ENCODE data around the gene NIPAL3.
A peak's percentile ranks its signal among the peaks of the same experiment; 100 is the strongest.
"Not testable (repeated sequence)": the region's sequence is repeated elsewhere in the genome, so short reads cannot be mapped to it uniquely, and the experiment has no call there.

The NIPAL3 gene

DNA sequence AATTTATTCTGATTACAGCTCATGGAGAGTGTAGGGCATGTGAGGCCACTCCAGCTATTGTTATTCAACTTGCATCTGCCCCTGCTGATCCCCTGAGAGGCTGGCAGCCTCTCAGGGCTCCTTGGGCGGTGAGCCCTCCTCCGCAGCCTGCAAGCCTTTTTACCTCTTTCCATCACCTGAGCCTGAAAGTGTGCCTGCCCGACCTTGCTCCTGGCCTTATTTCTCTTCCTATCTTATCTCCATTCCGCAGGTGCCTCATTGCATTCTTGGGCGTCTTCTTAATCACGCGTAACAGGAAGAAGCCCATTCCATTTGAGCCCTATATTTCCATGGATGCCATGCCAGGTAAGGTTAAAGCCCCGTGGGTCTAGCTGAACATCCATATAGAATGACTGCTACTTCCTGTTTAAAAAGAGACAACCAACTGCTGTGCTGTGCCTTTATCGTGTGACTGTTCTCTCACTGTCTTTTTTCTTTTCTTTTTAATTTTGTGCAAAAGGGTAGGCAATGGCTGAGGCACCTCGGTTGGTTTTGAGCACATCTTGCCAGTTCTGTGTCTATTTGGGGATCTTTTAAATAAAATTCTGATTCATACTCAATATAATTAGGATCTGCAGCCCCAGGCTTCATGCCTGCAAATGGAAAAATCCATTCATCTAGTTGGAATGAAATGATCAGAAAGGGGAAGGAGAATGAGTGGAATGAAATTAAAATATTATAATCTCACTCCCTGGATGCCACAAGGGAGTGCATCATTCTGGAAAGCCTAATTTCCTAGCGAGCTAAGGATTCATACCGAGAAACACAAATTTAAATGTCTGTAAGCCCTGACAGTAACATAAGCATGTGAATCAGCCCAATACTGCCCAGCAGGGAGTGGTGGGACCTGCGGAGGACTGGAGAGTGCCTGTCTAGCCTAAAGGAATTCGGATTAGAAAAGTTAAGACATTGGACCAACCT, 48.5 kb downstream of the NIPAL3 start:
- peak; percentile 50 for DNase-seq

DNA sequence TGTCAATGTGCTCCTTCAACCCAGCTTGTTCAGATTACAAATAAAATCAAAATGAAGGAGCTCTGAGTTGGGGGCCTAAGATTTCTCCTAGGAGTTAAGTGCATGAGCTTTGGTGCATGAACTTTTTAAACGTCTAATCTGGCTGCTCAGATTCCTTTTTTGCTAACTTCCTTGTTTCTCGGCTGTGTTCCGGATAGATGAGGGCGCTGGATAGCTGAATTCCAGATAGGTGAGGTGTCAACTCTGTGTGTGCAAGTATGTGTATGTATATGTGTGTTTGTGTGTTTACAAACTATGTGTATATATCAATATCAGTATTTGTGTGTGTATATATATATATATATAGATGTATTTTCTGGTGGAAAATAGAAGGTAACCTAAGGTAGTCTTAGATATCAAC, 49.5 kb downstream of the NIPAL3 start:
- no peak for DNase-seq

DNA sequence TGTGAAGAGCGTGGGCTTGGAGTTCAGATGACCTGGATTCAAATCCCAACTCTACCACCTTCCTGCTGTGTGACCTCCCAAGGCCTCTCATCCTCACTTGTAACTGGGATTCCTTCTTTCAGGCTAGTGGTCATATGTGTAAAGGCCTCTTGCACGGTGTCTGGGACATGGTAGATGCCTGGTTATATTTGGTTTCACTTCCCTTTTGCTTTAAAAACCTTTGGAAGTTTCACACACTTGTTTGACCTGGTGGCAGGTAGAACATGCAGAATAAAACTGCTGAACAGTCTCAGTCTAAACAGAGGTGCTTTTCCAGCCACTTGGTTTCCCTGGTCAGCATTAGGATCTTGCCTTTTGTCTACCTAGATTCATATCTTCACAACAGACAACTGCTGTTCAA, 50.0 kb downstream of the NIPAL3 start:
- no peak for DNase-seq

DNA sequence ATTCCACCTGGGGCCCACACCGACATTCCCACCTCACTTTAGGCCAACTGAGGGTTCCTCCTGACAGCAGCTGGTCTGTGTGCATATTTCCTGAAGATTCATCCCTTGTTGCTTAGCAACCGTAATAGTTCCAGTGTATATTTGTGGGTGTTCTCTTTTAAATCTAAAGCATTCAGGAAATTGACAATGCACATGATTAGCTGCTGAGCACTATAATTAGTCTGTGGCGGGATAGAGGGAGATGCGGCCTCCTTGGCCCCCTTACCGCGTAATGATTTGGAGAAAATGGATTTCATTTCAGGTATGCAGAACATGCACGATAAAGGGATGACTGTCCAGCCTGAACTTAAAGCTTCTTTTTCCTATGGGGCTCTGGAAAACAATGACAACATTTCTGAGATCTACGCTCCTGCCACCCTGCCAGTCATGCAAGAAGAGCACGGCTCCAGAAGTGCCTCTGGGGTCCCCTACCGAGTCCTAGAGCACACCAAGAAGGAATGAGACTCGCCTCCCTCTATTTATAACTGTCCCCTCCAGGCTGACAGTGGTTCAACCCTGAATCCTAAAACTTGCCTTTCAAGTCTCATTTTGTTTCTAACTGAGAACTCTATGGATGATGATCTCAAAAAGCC, 53.2 kb downstream of the NIPAL3 start:
- DNase-seq = no peak

DNA sequence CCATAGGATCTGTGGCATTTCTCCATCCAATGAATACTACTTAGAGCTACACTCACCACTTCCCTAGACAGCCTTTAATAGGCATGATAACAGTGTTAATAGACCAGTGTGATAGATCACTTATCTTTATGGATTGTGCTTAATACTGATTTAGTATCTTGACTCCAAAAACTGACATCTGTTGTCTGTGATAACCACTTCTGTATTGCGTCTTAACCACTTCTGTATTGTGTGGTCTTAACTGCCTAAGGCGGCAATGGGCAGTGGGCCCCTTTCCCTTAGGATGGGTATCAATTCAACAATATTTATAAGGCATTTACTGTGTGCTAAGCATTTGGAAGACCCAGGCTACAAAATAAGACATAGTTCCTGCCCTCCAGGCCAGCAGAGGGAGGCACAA, 55.0 kb downstream of the NIPAL3 start:
- DNase-seq = no peak

DNA sequence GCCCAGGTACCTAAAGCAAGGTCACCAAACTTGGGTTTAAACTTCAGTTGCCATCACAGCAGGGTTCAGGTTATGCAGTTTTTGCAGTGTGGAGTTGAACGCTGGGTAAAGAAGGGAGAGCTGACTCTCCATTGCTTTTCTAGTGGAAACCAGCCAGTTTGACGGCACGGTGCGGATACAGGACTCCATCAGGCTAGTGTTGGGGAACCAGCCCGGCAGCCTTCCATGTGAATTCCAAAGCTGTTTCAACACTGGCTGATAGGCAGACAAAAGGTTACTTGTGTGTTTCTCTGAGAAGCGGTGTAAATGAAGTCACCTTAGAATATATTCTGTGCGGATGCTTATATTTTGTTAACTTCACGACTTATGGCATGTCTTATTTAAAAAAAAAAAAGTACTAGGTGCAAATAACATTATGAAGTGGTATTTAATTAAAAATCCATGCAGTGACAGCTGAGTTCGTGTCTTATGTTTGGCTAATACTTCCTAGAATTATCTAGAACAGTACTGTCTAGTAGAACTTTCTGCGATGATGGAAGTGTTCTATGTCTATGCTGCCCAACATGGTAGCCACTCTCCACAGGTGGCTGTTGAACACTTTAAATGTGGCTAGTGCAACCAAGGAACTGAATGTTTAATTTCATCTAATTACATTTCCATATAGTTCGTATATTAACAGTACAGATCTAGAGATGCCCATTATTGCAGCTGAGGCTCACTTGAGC, 57.1 kb downstream of the NIPAL3 start:
- no peak for DNase-seq

DNA sequence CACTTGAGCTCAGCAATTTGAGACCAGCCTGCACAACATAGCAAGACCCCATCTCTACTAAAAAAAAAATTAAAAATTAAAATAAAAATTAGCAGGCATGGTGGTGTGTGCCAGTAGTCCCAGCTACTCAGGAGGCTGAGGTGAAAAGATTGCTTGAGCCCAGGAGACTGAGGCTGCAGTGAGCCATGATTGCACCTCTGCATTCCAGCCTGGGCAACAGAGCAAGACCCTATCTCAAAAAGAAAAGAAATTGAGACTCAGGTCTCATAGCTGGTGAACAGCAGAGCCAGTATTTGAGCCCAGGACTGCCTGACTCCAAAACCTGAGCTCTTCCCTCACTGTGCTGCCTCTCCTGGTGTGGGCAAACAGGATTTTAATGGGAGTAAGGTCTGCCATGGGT, 58.6 kb downstream of the NIPAL3 start:
- no peak for DNase-seq

DNA sequence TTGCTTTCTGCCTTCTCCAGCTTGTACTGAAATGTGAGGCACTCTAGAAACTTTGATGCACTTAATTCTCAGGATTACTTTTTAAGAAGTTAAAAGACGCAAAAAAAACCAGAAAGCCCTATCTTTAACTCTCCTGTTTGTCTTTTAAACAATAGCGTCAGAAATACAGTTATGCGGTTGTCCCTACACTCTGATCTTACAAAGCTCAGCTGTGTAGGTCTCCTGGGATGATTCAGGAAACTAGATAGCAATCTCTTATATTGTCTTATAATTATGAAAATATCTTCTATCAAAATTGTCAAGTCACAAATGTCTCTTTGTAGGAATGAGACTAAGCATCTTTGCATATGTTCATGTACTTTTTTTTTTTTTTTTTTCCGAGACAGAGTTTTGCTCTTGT, 60.1 kb downstream of the NIPAL3 start:
- DNase-seq = no peak

DNA sequence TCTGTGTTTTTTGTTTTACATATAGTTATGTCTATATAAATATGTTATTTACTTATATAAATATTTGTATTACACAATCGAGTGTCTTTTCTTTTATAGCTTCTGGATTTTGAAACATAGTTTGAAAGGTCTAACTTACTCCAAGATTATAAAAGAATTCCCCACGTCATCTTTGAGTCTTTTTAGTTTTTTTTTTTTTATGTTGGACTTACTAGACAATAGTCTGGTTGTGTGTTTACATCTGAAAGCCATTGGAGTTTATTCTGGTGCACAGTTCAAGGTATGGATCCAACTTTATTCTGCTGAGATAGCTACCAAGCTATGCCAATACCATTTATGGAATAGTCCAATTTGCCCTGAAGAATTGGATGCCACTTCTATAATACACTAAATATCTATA, 61.0 kb downstream of the NIPAL3 start:
- no peak for DNase-seq

DNA sequence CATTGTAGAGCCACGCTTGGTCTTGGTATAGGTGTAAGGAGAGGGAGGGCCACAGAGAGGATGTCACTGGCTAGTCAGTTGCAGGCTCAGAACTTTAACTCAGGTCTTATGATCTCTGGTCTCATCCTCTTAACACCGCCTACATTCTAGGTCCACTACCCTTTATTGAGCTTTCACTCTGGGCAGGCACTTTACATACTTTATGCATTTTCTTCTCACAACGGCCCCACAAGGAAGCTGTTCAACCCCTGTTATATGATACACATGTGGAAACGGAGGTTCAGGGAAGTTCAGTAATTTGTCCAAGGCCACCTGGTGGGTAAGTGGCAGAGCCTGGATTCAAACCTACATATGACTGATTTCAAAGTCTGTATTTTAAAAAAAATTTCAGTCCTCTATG, 61.7 kb downstream of the NIPAL3 start:
- no peak for DNase-seq

DNA sequence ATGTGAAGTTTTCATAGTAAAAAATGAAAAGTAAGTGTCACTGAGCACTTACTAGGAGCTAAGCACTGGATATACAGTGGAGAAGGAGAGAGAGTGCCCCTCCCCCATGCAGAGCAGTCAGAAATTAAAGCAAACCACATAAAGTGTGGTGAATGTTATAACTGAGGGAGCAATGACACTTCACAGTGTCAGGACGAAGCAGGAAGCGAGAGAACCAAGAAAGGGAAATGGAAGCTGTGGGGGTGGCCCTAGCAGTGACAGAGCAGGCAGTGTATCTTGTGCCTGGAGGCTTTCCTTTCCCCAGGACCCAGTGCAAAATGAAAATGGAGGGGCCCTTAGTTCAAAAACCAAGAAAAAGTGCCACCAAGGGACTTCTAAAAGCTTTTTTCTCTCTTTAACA, 65.5 kb downstream of the NIPAL3 start:
- DNase-seq = no peak

DNA sequence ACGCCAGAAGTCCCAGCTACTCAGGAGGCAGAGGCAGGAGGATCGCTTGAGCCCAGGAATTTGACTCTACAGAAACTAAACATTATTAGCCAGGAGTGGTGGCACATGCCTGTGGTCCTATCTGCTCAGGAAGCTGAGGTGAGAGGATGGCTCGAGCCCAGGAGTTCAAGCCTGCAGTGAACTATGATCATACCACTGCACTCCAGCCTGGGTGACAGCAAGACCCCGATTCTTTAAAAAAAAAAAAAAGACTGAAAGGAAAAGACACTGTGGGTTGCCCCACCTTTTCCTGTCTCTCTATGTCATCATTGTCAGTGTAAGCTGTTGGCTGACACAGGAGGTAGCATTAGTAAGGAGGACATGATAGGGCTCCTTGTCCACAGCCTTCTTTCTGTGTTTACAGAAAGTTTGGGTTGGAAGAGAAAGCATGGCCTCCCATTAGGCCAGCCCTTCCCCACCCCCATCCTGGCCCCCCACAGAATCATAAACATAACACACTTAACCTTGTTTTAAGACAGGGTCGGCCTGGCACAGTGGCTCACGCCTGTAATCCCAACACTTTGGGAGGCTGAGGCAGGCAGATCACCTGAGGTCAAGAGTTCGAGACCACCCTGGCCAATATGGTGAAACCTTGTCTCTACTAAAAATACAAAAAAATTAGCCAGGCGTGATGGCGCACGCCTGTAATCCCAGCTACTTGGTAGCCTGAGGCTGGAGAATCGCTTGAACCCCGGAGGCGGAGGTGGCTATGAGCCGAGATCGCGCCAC, 66.4 kb downstream of the NIPAL3 start:
- DNase-seq = peak; percentile 12

DNA sequence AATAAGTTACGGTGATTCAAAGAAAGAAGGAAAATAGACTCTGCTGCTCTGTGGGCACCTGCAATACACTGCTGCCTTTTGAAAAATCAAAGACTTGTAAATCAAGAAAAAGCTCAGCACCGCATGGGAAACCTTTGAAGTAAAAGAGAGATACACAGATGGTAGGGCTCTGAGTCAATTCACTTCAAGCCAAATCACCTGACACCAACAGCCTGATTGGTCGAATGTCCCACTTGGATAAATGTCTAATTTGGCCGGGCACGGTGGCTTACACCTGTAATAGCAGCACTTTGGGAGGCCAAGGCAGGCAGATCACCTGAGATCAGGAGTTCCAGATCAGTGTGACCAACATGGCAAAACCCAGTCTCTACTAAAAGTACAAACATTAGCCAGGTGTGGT, 67.8 kb downstream of the NIPAL3 start:
- DNase-seq = no peak

DNA sequence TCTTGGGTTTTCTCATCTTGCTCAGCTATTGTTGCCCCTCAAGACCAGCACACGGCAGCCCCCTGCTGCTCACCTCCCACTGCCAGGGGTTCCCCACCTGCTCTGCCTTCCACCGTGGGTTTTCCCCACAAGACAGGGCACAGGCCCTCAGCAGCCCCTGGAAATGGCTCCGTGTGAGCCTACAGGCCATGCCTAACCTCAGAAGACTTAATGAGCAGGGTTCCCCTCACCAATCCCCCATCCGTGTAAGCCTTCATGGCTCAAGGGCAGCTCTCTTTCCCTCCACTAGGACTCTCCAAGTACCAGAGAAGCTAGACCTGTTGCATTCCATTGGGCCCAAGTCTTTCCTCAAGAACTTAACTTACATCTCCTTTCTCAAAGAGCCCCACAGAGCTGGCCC, 68.6 kb downstream of the NIPAL3 start:
- no peak for DNase-seq

DNA sequence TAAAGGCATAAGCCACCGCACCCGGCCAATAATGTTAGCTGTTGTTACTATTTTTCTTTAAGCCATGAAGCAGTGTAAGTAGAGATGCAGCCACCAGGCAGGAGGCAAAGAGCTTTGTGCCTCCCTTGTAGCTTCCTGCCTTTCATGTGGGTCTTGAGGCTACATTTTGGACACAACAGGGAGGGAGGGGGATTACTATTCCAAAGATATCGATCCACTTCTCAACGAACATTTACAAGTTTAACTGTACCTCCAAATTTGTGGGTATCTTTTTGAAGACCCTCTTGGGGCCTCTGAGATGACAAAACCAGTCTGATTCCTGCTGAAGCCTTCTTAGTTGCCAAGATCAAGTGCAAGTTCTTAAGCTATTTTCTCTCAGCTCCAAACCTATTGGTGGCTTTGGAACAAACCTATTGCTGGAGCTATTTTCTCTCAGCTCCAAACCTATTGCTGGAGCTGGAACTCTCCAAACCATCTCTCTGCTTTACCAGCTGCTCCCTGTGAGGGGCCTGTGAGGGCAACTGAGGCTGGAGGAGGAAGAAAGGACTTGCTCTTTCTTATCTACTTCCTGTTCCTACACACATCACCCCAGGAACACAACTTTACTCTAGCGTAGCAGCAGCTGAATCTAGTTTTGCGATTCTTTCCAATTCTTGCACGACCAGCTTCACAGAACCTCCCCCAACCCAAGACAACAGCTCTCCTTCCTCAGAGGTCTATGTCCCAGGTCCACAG, 70.9 kb downstream of the NIPAL3 start:
- DNase-seq = no peak

DNA sequence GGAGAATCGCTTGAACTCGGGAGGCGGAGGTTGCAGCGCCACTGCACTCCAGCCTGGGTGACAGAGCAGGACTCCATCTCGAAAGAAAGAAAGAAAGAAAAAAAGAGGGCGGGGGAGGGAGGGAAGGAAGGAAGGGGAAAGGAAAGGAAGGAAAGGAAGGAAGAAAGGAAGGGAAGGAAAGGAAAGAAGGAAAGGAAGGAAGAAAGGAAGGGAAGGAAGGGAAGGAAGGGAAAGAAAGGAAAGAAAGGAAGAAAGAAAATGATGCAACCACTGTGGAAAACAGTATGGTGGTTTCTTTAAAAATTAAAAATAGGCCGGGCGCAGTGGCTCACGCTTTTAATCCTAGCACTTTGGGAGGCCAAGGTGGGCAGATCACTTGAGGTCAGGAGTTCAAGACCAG, 71.9 kb downstream of the NIPAL3 start:
- DNase-seq = no peak

DNA sequence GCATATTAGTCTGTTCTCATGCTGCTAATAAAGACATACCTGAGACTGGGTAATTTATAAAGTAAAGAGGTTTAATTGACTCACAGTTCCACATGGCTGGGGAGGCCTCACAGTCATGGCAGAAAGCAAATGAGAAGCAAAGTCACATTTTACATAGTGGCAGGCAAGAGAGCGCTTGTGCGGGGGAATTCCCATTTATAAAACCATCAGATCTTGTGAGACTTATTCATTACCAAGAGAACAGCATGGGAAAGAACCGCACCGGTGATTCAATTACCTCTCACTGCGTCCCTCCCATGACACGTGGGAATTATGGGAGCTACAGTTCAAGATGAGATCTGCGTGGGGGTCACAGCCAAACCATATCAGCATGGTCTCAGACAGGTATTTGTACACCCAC, 72.6 kb downstream of the NIPAL3 start:
- not testable (repeated sequence) for DNase-seq

DNA sequence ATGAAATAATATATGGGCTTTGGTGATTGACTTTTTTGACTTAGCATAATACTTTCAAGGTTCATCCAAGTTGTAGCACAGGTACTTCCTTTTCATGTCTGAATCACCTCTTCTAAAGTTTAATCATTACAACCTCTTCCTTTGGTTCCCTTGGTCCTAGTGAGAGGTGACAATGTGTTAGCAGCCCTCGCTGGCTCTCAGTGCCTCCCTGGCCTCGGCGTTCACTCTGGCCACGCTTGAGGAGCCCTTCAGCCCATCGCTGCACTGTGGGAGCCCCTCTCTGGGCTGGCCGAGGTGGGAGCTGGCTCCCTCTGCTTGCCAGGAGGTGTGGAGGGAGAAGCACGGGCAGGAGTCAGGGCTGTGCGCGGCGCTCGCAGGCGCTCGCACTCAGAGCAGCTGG, 74.1 kb downstream of the NIPAL3 start:
- no peak for DNase-seq

DNA sequence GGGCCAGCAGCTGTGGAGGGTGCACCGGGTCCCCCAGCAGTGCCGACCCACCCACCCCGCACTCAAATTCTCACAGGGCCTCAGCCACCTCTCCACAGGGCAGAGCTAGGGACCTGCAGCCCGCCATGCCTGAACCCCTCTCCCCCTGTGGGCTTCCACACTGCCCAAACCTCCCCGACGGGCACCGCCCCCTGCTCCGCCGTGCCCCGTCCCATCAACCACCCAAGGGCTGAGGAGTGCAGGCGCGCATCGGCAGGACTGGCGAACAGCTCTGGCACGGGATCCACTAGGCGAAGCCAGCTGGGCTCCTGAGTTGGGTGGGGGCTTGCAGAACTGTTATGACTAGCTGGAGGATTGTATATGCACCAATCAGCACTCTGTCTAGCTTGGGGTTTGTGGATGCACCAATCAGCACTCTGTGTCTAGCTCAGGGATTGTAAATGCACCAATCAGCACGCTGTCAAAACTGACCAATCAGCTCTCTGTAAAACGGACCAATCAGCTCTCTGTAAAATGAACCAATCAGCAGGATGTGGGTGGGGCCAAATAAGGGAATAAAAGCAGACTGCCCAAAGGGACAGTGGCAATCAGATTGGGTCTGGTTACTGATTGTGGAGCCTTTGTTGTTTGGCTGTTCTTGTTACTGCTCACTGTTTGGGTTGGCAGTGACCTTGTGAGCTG, 74.6 kb downstream of the NIPAL3 start:
- DNase-seq = no peak

DNA sequence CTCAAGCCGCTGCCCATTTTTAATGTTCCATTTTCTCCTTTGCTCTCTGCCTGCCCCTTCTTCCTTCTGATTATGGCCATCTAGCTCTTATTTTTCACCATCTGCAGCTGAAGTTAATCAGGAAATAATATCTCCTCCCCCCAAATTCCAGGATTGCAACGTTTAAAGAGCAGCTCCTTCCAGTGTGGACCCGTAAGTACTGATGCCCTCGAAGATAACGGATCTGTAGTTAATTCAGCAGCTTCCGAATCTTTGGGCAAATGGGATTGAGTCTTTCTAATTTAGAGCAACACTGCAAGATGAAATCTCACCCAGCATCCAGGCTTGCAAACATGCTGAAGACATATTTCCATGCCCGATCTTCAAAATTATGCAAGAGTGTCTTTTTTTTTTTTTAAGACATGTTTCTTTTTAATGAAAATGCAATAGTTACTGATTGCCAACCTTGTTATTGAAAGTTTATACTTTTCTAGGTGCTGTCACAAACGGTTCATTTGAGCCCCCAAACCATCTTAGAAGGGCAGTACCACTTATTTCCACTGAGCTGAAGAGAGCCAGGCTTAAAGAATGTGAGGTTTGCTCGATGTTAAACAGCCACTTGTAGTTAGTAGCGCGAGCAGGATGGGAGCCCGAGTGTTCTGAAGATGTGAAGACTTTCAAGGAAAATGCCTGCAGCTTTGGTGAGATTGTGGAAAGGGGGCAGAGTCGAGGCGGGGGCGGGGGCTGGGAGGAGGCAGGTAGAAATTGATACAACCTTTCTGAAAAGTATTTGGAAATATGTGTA, 76.2 kb downstream of the NIPAL3 start:
- peak; percentile 20 for DNase-seq

DNA sequence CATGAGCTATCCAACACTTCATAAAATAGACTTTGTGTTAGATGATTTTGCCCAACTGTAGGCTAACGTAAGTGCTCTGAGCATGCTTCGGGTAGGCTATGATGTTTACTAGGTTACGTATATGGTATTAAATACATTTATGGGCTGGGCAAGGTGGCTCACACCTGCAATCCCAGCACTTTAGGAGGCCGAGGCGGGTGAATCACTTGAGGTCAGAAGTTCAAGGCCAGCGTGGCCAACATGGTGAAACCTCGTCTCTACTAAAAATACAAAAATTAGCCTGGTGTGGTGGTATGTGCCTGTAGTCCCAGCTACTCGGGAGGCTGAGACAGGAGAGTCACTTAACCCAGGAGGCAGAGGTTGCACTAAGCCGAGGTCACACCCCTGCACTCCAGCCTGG, 77.3 kb downstream of the NIPAL3 start:
- not testable (repeated sequence) for DNase-seq

All from EL (cell line).